PC-9 (cell line): ENCODE results near the gene MME. TPM values are rescaled to one million over a fixed set of nuclear protein-coding genes. Genes with fewer than 3 reads are reported as not detected.

Source experiments
- BruUV-seq: library from RNA; stranded (reverse); fragments of 400-500 nt; replicated peaks from 2 replicates; lab custom pipeline; 2021; lab: Mats Ljungman, UMichigan
- CTCF ChIA-PET: fragments of 300-600 bp; sonication (Branson Sonifier 250); formaldehyde crosslinking; loops from one replicate; lab custom pipeline; 2022; ENCODE audit warnings: antibody characterized with exemption; lab: Charles Lee
- POLR2A ChIA-PET: fragments of 300-600 bp; sonication (Branson Sonifier 250); formaldehyde crosslinking; loops from one replicate; lab custom pipeline; 2022; ENCODE audit warnings: antibody characterized with exemption; ENCODE audit not compliant: unreplicated experiment; lab: Charles Lee
- DNase-seq, 2 experiments: peaks; one replicate each; pipeline versions ENCODE4 v3.0.0 to v3.0.0-alpha.2; 2015 to 2022; ENCODE audit warnings: mixed read lengths in 1 of 2
- H2AFZ ChIP-seq: fragments of 200-600 bp; sonication (generic); 2 replicates; pipeline ENCODE4 v1.8.1; 2017; ENCODE audit warnings: antibody characterized with exemption
- H3F3A ChIP-seq: fragments of 200-600 bp; sonication (generic); 2 replicates; pipeline ENCODE4 v1.8.1; 2017; ENCODE audit warnings: antibody characterized with exemption, mild to moderate bottlenecking, low read depth; ENCODE audit not compliant: insufficient read depth
- H3K27ac ChIP-seq: fragments of 200-600 bp; sonication (generic); 2 replicates; pipeline ENCODE4 v1.6.1; 2016; ENCODE audit warnings: mixed run types
- H3K27me3 ChIP-seq: fragments of 200-600 bp; sonication (generic); 2 replicates; pipeline ENCODE4 v1.6.1; 2016; ENCODE audit warnings: low read depth, mixed run types; ENCODE audit not compliant: insufficient read depth
- H3K36me3 ChIP-seq: fragments of 200-600 bp; sonication (generic); 2 replicates; pipeline ENCODE4 v1.6.1; 2016; ENCODE audit warnings: low read depth, mixed run types
- H3K4me1 ChIP-seq: fragments of 200-600 bp; sonication (generic); replicated peaks from 2 replicates; pipeline ENCODE4 v1.6.1; 2016; ENCODE audit warnings: mixed run types; ENCODE audit not compliant: insufficient read depth
- H3K4me2 ChIP-seq: fragments of 200-600 bp; sonication (generic); 2 replicates; pipeline ENCODE4 v1.6.1; 2017; ENCODE audit warnings: mixed run types
- H3K4me3 ChIP-seq: fragments of 200-600 bp; sonication (generic); 2 replicates; pipeline ENCODE4 v1.6.1; 2016; ENCODE audit warnings: mixed run types
- H3K79me2 ChIP-seq: fragments of 200-600 bp; sonication (generic); 2 replicates; pipeline ENCODE4 v1.6.1; 2017; ENCODE audit warnings: low read depth, mixed run types
- H3K9me2 ChIP-seq: fragments of 200-600 bp; sonication (generic); 2 replicates; pipeline ENCODE4 v1.8.1; 2017; ENCODE audit warnings: mild to moderate bottlenecking; ENCODE audit not compliant: insufficient read depth
- H3K9me3 ChIP-seq: fragments of 200-600 bp; sonication (generic); 2 replicates; pipeline ENCODE4 v1.8.1; 2016; ENCODE audit warnings: low read depth; ENCODE audit not compliant: insufficient read depth
- H4K20me1 ChIP-seq: fragments of 200-600 bp; sonication (generic); 2 replicates; pipeline ENCODE4 v1.8.1; 2017; ENCODE audit not compliant: insufficient read depth
- CTCF ChIP-seq: fragments of 200-600 bp; sonication (generic); conservative IDR thresholded peaks from 2 replicates; pipeline ENCODE4 v1.6.1; 2017; ENCODE audit warnings: mixed run types, antibody characterized with exemption, mild to moderate bottlenecking, moderate library complexity
- EZH2 ChIP-seq: fragments of 200-600 bp; sonication (generic); IDR thresholded peaks from 2 replicates; pipeline ENCODE4 v1.8.0; 2017; ENCODE audit warnings: antibody characterized with exemption, low read depth
- intact Hi-C: fragments of 100-400 bp; cut with micrococcal nuclease; formaldehyde crosslinking; loops from one replicate; pipeline ENCODE4 v1.10.0; 2022; ENCODE audit not compliant: unreplicated experiment
- total RNA-seq: library from RNA; stranded (reverse); gene quantifications from 2 replicates; pipeline ENCODE4 v1.2.3, GENCODE V29; 2021

MME gene
- total RNA-seq, 1 experiment from 2014 or later = 2.1 TPM

DNA sequence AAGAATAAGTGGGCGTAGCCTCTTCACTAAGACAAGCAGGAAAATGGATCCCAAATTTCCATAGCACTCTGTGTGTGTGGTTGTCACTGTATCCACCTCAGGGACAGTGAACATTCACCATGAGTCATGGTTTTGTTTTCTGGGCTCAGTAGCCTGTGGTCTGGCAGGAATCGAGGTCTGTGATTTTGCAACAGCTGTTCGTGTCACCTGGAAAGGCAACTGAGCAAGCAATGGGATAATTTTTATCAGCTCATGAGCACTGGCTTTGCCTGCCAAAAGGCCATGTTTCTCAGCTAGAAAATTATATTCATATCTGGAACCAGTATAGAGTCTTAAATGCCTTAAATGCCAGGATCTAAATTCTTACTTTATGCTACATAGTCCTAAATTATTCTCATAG, 152.5 kb downstream of the MME start:
- no peak for TF ChIP-seq EZH2
- no peak for TF ChIP-seq CTCF
- BruUV-seq = no TSS peak
- peaks cover 23% of the 10 kb centered on the region for H3K4me1 ChIP-seq
- intact Hi-C loops = loop anchor here (1.0 kb wide), 1 partner anchor 38 kb away; no protein-coding TSS in a partner anchor
- ChIA-PET POLR2A (interaction anchor here (0.6 kb wide), 1 partner anchor 38 kb away, joined by 4 read pairs; no protein-coding TSS in a partner anchor), CTCF (no interaction called here)
- peaks cover 14% of the 10 kb centered on the region for H3F3A ChIP-seq
- no peaks in the 10 kb centered on the region for H3K36me3 ChIP-seq
- H2AFZ ChIP-seq = peak overlapping the region; percentile 20; the same call in 1 of the 2 replicates
- peaks cover 5% of the 10 kb centered on the region for H3K9me2 ChIP-seq
- peak overlapping the region; percentile 40 for H3K4me2 ChIP-seq
- no peaks in the 10 kb centered on the region for H4K20me1 ChIP-seq
- DNase-seq = peak; percentile 75 to 94
- no peaks in the 10 kb centered on the region for H3K27me3 ChIP-seq
- H3K9me3 ChIP-seq = 0 out of 2 replicates have a peak, but pooled peaks cover 4% of the 10 kb centered on the region
- H3K27ac ChIP-seq = peak overlapping the region; percentile 67
- H3K79me2 ChIP-seq = no peaks in the 10 kb centered on the region
- H3K4me3 ChIP-seq = no peak overlapping the region

- Histone ChIP-seq H3K79me2 (no peaks in the 10 kb centered on the region), H3K27ac (peak overlapping the region; percentile 67), H3K36me3 (no peaks in the 10 kb centered on the region), H4K20me1 (no peaks in the 10 kb centered on the region), H3F3A (peaks cover 14% of the 10 kb centered on the region), H3K4me2 (peak overlapping the region; percentile 40), H2AFZ (no peak overlapping the region), H3K9me2 (peaks cover 5% of the 10 kb centered on the region), H3K4me3 (no peak overlapping the region), H3K9me3 (0 out of 2 replicates have a peak, but pooled peaks cover 4% of the 10 kb centered on the region), H3K27me3 (no peaks in the 10 kb centered on the region), H3K4me1 (peaks cover 23% of the 10 kb centered on the region)
- ChIA-PET CTCF (no interaction called here), POLR2A (no interaction called here)
- DNase-seq = peak; percentile 41 to 64
- intact Hi-C loops = no loop called here
- no TSS peak for BruUV-seq
- TF ChIP-seq CTCF (no peak), EZH2 (no peak)
Observed at GRCh38 chr3:155233213-155233612, 153.1 kb downstream of the MME start.

Other genes with a start within 250 kb of the MME start
- not detected in 2 replicates for gene STRIT1, start 213.4 kb downstream of the MME start, total RNA-seq